ENCODE measurements around the gene BIRC7.

Gene BIRC7

DNA sequence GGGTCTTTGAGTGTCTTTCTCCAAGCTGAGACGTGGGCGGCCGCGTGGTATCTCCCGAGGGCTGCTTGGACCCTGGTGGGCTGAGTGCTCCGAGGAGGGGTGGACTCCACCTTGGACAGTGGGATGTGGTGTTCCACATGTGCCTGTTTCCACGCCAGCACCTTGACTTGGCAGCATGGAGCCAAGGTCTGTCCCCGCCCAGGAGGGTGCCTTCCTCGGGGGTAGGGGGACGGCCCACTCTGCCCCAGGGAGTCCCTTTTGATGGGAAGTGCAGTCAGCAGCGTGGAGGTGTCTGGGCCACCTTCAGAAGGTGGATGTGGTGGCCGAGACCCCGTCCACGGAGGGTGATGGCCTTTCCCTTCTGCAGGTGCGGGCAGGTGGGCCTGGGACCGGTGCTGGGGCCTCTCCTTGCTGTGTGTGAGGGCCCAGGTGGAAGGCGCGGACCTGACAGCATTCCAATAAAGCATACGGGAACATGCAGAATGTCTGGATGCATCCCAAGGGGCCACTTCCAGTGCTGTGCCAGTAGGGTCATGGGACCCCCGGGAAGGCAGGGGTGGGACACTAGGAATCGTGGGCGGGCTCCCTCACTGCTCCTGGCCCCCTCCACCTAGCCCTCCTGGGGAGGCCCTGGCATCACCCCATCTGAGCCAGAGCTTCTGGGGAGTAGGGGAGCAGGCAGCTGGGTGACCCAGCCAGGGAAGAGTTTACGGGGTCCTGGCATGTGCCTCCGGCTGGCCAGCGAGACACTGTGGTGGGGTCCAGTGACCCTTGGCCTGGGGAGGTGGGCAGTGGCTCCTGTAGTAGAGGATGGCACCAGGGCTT is 53.8 kb downstream of the BIRC7 start:
- no peak overlapping the region for H3K27ac ChIP-seq
- TF ChIP-seq ZFX (IDR thresholded peaks at IDR 0.05) = no peak
- TF ChIP-seq, protein P1, sequence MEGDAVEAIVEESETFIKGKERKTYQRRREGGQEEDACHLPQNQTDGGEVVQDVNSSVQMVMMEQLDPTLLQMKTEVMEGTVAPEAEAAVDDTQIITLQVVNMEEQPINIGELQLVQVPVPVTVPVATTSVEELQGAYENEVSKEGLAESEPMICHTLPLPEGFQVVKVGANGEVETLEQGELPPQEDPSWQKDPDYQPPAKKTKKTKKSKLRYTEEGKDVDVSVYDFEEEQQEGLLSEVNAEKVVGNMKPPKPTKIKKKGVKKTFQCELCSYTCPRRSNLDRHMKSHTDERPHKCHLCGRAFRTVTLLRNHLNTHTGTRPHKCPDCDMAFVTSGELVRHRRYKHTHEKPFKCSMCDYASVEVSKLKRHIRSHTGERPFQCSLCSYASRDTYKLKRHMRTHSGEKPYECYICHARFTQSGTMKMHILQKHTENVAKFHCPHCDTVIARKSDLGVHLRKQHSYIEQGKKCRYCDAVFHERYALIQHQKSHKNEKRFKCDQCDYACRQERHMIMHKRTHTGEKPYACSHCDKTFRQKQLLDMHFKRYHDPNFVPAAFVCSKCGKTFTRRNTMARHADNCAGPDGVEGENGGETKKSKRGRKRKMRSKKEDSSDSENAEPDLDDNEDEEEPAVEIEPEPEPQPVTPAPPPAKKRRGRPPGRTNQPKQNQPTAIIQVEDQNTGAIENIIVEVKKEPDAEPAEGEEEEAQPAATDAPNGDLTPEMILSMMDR (conservative IDR thresholded peaks at IDR 0.05) = no peak
